ENCODE measurements around the gene CLMP. TPM values are rescaled to one million over a fixed set of nuclear protein-coding genes. Genes with fewer than 3 reads are reported as not detected.

The CLMP gene, protein sequence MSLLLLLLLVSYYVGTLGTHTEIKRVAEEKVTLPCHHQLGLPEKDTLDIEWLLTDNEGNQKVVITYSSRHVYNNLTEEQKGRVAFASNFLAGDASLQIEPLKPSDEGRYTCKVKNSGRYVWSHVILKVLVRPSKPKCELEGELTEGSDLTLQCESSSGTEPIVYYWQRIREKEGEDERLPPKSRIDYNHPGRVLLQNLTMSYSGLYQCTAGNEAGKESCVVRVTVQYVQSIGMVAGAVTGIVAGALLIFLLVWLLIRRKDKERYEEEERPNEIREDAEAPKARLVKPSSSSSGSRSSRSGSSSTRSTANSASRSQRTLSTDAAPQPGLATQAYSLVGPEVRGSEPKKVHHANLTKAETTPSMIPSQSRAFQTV
- 115 and 147 TPM in 2 replicates for total RNA-seq

DNA sequence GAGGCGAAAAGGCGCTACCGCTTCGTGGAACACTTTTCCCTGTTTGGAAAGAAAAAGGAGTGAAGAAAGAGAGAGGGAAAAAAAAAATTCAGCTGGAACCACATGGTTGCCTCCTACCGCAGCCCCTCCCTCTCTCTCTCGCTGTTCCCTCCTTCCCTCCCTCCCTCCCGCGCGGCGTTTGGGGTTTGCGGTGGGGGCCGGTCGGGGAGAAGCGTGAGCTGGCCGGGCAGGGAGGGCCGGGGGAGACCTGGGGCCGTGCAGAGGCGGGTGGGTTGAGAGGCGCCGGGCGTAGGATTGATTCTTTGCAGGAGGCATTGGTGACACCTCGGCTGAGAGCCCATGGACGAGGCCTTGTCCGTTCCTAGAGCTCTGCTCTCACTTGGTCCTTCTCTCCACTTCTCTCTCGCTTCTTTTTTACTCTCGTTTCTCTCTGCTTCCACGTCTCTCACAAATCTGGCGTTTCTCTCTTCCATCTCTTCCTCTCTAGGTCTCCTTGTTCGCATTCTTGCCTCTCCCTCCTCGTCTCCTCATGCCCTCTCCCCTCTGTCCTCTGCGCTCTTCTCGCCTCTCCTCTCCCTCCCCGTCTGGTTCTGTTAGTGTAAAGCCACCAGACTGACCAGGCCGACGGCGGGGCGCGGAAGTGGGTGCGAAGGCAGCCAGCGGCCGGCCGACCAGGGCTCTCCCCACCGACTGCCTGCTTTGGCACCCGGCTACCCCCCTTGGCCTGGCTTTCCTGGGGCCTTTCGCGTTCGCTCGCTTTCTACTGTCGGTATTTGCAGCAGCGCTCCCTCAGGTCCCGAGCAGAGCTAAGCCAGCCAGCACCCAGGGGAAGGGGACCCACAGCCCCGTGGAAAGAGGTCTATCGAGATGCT, at the start of gene CLMP:
Gene CLMP (minus strand): TSS at position 61 of the 872 bp plus-strand sequence. CDS start 308 bp downstream, outside the sequence.
- DNase-seq (ENCODE audit: low read depth) = peak; percentile 89
- TF ChIP-seq, protein P1, sequence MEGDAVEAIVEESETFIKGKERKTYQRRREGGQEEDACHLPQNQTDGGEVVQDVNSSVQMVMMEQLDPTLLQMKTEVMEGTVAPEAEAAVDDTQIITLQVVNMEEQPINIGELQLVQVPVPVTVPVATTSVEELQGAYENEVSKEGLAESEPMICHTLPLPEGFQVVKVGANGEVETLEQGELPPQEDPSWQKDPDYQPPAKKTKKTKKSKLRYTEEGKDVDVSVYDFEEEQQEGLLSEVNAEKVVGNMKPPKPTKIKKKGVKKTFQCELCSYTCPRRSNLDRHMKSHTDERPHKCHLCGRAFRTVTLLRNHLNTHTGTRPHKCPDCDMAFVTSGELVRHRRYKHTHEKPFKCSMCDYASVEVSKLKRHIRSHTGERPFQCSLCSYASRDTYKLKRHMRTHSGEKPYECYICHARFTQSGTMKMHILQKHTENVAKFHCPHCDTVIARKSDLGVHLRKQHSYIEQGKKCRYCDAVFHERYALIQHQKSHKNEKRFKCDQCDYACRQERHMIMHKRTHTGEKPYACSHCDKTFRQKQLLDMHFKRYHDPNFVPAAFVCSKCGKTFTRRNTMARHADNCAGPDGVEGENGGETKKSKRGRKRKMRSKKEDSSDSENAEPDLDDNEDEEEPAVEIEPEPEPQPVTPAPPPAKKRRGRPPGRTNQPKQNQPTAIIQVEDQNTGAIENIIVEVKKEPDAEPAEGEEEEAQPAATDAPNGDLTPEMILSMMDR (IDR thresholded peaks at IDR 0.05; ENCODE audit: insufficient read depth, low read depth, low read length) = no peak
- H3K4me3 ChIP-seq (ENCODE audit: low read depth, low read length) = peak within 1 kb of the TSS; percentile 87

DNA sequence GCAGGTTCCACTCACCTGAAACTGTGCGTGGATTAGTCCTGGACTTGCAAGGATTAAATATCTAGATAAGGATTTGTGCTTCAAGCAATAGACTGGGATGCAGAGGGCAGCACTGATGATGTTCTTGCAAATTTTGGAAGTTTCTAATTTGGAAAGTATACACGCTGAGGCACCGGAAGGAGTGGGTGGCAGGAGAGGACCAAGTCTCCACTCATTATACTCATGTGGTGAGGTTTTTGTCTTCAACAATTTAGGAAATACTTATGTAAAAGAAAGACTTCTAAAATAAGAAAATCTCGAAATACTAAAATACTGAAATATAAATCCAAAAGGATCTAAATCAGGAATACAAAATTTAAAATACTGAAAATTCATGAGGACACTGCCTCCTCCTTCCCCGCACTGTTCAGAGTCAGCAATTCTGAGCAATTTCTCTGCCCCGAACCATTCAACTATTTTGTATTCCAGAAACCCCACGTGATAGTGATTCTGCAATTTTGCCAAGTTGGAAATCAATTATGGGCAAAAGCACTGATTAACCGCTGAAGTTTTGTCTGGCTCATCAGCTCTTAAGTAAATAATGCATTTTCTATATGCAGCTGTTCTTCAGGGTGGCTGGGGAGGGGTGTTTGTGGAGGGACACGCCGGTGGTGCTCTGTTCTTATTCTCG, 47.0 kb upstream of the CLMP start:
- no peak for DNase-seq (ENCODE audit: low read depth)
- TF ChIP-seq, protein P1 (IDR thresholded peaks at IDR 0.05; ENCODE audit: insufficient read depth, low read depth, low read length) = no peak
- H3K4me3 ChIP-seq (ENCODE audit: low read depth, low read length) = no peak overlapping the region

DNA sequence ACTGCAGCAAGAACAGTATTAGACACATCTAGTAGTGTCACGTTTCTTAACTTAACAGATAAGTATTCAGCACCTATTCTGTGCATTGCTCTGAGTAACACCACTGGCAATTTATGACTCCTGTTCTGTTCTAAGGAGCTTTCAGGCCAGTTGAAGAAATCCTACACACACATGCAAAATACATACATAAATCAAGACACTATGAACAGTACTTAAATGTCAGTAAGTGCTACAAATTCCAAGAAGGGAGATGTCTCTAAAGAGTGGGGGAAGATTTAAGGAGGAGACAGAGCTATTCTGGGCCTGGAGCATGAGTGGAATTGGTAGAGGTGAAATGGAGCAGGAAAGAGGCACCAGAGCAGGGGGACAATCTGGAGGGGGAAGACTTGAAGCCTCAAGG, 46.2 kb upstream of the CLMP start:
- no peak overlapping the region for H3K4me3 ChIP-seq (ENCODE audit: low read depth, low read length)
- no peak for DNase-seq (ENCODE audit: low read depth)
- TF ChIP-seq, protein P1 (IDR thresholded peaks at IDR 0.05; ENCODE audit: insufficient read depth, low read depth, low read length) = no peak

DNA sequence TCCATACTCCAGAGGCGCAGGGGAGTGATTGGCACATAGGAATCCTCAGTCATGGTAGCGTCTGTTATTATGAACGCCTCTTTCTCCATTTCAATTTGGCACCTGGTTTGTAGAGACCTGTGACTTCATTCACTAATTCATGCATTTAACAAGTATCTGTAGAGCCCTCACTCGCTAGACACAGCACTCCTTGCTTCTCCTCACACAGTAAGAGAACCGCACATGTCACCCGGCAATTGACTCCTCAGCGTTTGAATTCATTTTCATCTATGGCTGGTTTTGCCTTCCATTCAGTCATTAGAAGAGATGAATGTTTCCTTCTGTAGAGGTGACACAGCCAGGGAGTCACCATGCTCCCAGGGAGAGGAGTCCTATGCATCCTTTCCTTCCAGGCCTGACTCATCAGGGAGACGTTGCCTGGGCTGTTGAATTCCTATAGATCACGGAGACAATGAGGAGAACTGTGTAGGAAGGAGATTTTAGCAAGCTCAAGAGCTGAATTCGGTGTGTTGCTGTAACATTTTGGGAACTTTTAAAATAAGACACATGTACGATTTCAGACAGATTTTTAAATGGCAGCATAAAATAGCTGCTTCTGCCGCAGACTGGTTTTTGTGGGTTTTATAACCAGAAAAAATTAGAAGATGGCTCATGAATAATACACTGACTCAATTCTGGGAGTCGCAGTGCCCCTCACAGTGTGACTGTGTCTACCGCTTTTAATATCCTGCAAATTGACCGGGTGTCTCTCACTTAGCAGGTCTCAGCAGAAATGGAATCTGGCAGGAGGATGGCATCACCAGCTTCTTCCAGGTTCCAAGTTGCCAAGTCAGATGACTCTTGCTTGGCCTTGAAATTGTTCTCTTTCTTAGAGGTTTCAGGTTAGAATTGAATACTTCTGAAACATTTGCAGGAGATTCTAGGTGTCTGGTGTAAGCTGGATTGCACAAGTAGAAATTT, 44.4 kb upstream of the CLMP start:
- DNase-seq (ENCODE audit: low read depth) = no peak
- H3K4me3 ChIP-seq (ENCODE audit: low read depth, low read length) = no peak overlapping the region
- TF ChIP-seq, protein P1 (IDR thresholded peaks at IDR 0.05; ENCODE audit: insufficient read depth, low read depth, low read length) = no peak

DNA sequence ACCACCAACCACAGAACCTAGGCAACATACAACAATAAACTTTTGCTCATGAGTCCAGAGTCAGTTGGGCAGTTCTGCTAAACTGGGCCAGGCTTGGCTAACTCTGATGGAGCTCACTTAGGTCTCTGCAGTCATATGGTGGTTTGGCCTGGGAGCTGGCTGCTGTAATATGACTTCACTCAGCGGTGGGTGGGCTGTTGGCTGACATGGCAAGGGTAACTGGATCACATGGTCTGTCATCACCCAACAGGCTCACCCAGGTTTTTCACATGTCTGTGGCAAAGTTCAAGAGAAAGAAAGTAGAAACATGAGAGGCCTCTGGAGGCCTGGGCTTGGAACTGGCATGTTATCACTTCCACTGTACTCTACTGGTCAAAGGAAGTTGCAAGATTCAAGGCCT, 43.2 kb upstream of the CLMP start:
- TF ChIP-seq, protein P1 (IDR thresholded peaks at IDR 0.05; ENCODE audit: insufficient read depth, low read depth, low read length) = no peak
- no peak overlapping the region for H3K4me3 ChIP-seq (ENCODE audit: low read depth, low read length)
- DNase-seq (ENCODE audit: low read depth) = peak; percentile 73

DNA sequence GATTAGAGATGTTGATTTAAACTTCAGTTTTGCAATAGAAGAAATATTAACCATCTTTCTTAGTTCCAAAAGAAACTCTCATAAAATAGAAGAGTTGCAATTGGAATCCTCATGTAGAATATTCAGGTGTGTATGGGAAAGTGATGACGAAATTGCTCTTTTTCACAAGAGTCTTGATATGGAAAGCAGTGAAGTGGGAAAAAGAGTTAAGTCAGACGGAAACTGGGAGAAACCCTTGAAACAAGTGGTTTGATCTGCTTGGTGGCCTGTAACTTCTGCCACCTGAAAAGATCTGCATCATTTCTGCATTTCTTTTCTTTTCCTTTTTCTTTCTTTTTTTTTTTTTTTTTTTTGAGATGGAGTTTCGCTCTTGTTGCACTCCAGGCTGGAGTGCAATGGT, 41.8 kb upstream of the CLMP start:
- TF ChIP-seq, protein P1 (IDR thresholded peaks at IDR 0.05; ENCODE audit: insufficient read depth, low read depth, low read length) = no peak
- no peak overlapping the region for H3K4me3 ChIP-seq (ENCODE audit: low read depth, low read length)
- no peak for DNase-seq (ENCODE audit: low read depth)
